M059J (cell line): Measurements from ENCODE around the gene GALNT2. TPM values are rescaled to one million over a fixed set of nuclear protein-coding genes. Genes with fewer than 3 reads are reported as not detected.

Source experiments
- DNase-seq: peaks from one replicate; pipeline ENCODE4 v3.0.0-alpha.2; 2012; ENCODE audit warnings: low read depth
- total RNA-seq: library from RNA; depleted of rRNA; stranded (reverse); fragments of >200 nt; shearing (Covaris generic); gene quantifications from 2 replicates; pipeline ENCODE4 v1.2.3, GENCODE V29; 2014

The GALNT2 gene
- total RNA-seq, 1 experiment from 2014 or later = 65.1 TPM

- no peak for DNase-seq
Observed at GRCh38 chr1:230208619-230209261, 141.7 kb downstream of the GALNT2 start.

GRCh38 chr1:230210326-230210980, 143.4 kb downstream of the GALNT2 start:
- no peak for DNase-seq

GRCh38 chr1:230210981-230211336, 143.9 kb downstream of the GALNT2 start:
- DNase-seq = no peak

- DNase-seq = no peak
Observed at GRCh38 chr1:230211436-230212145, 144.6 kb downstream of the GALNT2 start.

GRCh38 chr1:230212405-230212936, 145.4 kb downstream of the GALNT2 start:
- no peak for DNase-seq

GRCh38 chr1:230215031-230215430, 148.0 kb downstream of the GALNT2 start:
- DNase-seq = no peak

GRCh38 chr1:230215529-230215928, 148.5 kb downstream of the GALNT2 start:
- DNase-seq = no peak

- DNase-seq = no peak
Observed at GRCh38 chr1:230216896-230217295, 149.9 kb downstream of the GALNT2 start.

- no peak for DNase-seq
Observed at GRCh38 chr1:230218667-230219066, 151.6 kb downstream of the GALNT2 start.

- DNase-seq = no peak
Observed at GRCh38 chr1:230219174-230220067, 152.4 kb downstream of the GALNT2 start.

GRCh38 chr1:230220478-230220877, 153.4 kb downstream of the GALNT2 start:
- DNase-seq = no peak

GRCh38 chr1:230220907-230221306, 153.9 kb downstream of the GALNT2 start:
- no peak for DNase-seq

- DNase-seq = no peak
Observed at GRCh38 chr1:230222678-230223077, 155.6 kb downstream of the GALNT2 start.

GRCh38 chr1:230224101-230224960, 157.3 kb downstream of the GALNT2 start:
- no peak for DNase-seq

GRCh38 chr1:230226007-230226800, 159.2 kb downstream of the GALNT2 start:
- no peak for DNase-seq

- DNase-seq = no peak
Observed at GRCh38 chr1:230226814-230227213, 159.8 kb downstream of the GALNT2 start.

GRCh38 chr1:230228236-230228897, 161.3 kb downstream of the GALNT2 start:
- no peak for DNase-seq

GRCh38 chr1:230230273-230230672, 163.2 kb downstream of the GALNT2 start:
- DNase-seq = no peak
